Measurements from ENCODE around the gene F11R. TPM values are rescaled to one million over a fixed set of nuclear protein-coding genes. Genes with fewer than 3 reads are reported as not detected.

Gene F11R
- polyA plus RNA-seq, 1 experiment = 2.0 TPM

DNA sequence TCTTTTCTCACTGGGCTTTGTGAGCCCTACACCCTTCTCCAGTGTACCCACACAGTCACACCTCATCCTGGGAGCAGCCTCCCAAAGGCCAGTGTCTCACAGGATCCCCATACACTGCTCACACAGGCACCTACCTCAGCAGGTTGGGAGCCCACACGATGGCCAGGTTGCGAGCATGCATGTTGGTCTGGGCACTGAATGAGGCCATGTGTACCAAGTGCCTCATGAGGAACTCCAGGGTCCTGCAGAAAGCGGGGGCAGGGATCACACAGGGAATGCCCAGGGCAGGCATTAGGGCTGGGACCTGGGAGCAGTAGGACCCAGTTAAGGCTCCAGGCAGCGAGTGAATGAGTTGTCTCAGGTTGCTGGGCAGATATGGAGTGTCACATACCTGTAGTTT lies 33.3 kb upstream of the F11R start:
- peaks cover 4% of the 10 kb centered on the region for H3K9me3 ChIP-seq (ENCODE audit: control insufficient read depth, insufficient read depth, low read length)
- H3K4me3 ChIP-seq (ENCODE audit: low read depth, low read length) = no peak overlapping the region
- DNase-seq (ENCODE audit: low read depth, low spot score) = no peak
- no peak overlapping the region for H3K27ac ChIP-seq (ENCODE audit: low read depth, low read length)
- no peak for TF ChIP-seq CTCF (IDR thresholded peaks at IDR 0.05; ENCODE audit: low read depth, low read length)
- POLR2A ChIA-PET = interaction anchor here (1.1 kb wide), 1 partner anchor 9 kb away, joined by 4 read pairs; the partner anchor contains the start of gene USF1
- CTCF ChIA-PET = interaction anchor here (1.2 kb wide), 1 partner anchor 43 kb away, joined by 3 read pairs; no protein-coding TSS in a partner anchor
- no peaks in the 10 kb centered on the region for H3K27me3 ChIP-seq (ENCODE audit: control insufficient read depth, insufficient read depth, low read length)

DNA sequence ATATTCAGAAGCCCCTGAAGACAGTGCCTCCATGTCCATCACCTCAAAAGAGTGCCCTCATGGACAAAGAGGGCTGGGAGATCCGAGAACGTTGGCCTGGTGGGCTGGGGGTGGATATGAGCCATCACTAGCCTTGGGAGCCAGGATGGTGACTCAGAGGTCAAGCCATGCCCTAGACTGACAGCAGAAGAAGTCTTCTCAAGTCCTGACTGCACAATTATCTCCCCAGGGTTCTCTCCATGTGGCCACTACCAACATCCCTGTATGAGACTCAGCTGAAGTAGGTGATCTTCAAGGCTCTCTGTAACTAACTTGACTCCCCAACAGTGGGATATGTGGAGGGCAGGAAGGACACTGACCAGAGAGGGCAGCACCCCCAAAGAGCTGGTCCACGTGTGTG lies 31.9 kb upstream of the F11R start:
- POLR2A ChIA-PET = no interaction called here
- Histone ChIP-seq H3K27ac (ENCODE audit: low read depth, low read length) (no peak overlapping the region), H3K9me3 (ENCODE audit: control insufficient read depth, insufficient read depth, low read length) (peaks cover 16% of the 10 kb centered on the region), H3K4me3 (ENCODE audit: low read depth, low read length) (no peak overlapping the region), H3K27me3 (ENCODE audit: control insufficient read depth, insufficient read depth, low read length) (no peaks in the 10 kb centered on the region)
- no peak for DNase-seq (ENCODE audit: low read depth, low spot score)
- TF ChIP-seq CTCF (IDR thresholded peaks at IDR 0.05; ENCODE audit: low read depth, low read length) = no peak
- CTCF ChIA-PET = no interaction called here

DNA sequence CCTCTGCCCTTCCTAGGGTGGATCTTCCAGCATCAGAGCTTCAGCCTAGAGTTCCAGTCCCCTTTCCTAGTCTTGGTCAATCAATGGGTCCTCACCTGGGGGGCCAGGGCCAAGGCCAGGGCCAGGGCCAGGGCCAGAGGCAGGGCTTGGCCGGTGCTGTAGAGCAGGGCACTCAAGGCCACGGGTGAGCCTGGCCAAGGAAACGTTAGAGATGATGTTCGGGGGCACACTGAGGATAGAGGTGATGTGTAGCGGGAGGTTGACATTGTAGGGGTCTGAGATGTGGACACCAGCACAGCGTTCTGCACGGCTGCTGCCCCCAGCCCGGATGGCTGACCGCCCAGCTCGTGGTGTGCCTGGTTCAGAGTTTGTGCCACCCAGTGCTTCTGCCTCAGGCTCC lies 30.3 kb upstream of the F11R start:
- CTCF ChIA-PET = interaction anchor here (1.0 kb wide), 1 partner anchor 45 kb away, joined by 3 read pairs; no protein-coding TSS in a partner anchor
- POLR2A ChIA-PET = interaction anchor here (0.7 kb wide), 1 partner anchor 63 kb away, joined by 4 read pairs; no protein-coding TSS in a partner anchor

DNA sequence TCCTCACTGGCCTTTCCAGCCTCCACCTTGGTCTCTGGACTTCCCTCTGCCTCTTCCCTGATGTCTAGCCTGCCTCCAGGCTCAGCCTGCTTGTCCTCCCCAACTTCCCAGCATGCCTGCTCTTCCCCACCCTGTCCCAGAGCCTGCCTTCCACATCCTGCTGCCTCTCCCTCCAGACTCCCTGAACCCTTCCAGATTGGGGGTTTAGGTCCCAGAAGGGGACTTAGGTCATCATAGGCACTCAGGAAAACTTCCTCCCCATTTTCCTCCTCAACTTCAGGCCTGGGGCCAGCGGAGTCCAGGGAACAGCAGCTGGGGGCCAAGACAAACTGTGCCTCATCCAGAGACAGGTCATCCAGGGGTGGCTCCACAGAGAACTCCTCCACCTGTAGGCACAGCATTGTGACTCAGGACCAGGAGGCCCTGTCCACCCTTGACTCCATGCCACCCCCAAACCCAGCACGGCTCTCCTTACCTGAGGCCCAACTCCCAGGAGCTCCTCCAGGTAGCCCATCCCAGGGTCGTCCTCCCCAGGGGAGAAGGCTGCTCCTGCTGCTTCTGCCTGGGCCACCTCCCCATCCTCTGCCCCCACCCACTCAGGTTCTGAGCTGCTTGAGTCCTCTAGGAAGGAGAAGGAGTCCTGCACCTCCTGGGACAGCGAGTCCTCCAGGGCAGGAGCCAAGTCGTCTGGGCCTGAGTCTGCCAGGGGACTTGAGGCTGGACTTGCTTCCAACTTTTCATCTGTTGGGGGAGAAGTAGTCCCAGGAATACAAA lies 28.2 kb upstream of the F11R start:
- Histone ChIP-seq H3K27ac (ENCODE audit: low read depth, low read length) (no peak overlapping the region), H3K9me3 (ENCODE audit: control insufficient read depth, insufficient read depth, low read length) (peaks cover 20% of the 10 kb centered on the region), H3K27me3 (ENCODE audit: control insufficient read depth, insufficient read depth, low read length) (no peaks in the 10 kb centered on the region), H3K4me3 (ENCODE audit: low read depth, low read length) (no peak overlapping the region)
- no peak for TF ChIP-seq CTCF (IDR thresholded peaks at IDR 0.05; ENCODE audit: low read depth, low read length)
- ChIA-PET CTCF (interaction anchor here (2.3 kb wide), 1 partner anchor 51 kb away, joined by 10 read pairs; no protein-coding TSS in a partner anchor), POLR2A (no interaction called here)
- no peak for DNase-seq (ENCODE audit: low read depth, low spot score)

More for the DNA sequence above, 30.3 kb upstream of the F11R start:
- no peak for DNase-seq (ENCODE audit: low read depth, low spot score)
- no peak overlapping the region for H3K4me3 ChIP-seq (ENCODE audit: low read depth, low read length)
- TF ChIP-seq CTCF (IDR thresholded peaks at IDR 0.05; ENCODE audit: low read depth, low read length) = no peak
- H3K9me3 ChIP-seq (ENCODE audit: control insufficient read depth, insufficient read depth, low read length) = peaks cover 20% of the 10 kb centered on the region
- no peaks in the 10 kb centered on the region for H3K27me3 ChIP-seq (ENCODE audit: control insufficient read depth, insufficient read depth, low read length)
- no peak overlapping the region for H3K27ac ChIP-seq (ENCODE audit: low read depth, low read length)
